Dendritic cell treated with granulocyte-macrophage colony-stimulating factor and Interleukin-4, amounts not matched to agents 40 ng/mL and 50 ng/mL, for 4 days (primary cell): ENCODE results near the gene B9D2.
"Not testable (repeated sequence)": the region's sequence is repeated elsewhere in the genome, so short reads cannot be mapped to it uniquely, and the experiment has no call there.

Experiments used
- H3K27ac Mint-ChIP-seq: one replicate; pipeline ENCODE4 v1.8.0; 2022; ENCODE audit warnings: mild to moderate bottlenecking, mixed read lengths
- H3K27me3 Mint-ChIP-seq: one replicate; pipeline ENCODE4 v1.8.0; 2022; ENCODE audit warnings: mild to moderate bottlenecking, mixed read lengths
- H3K36me3 Mint-ChIP-seq: one replicate; pipeline ENCODE4 v1.8.0; 2022; ENCODE audit warnings: low read depth, mixed read lengths
- H3K4me1 Mint-ChIP-seq: one replicate; pipeline ENCODE4 v1.8.0; 2022; ENCODE audit warnings: low read depth, mixed read lengths
- H3K4me3 Mint-ChIP-seq: one replicate; pipeline ENCODE4 v1.8.0; 2022; ENCODE audit warnings: mild to moderate bottlenecking, moderate library complexity, mixed read lengths
- H3K9me3 Mint-ChIP-seq: one replicate; pipeline ENCODE4 v1.8.0; 2022; ENCODE audit warnings: mixed read lengths
- intact Hi-C: fragments of 100-400 bp; cut with micrococcal nuclease; formaldehyde crosslinking; loops from one replicate; pipeline ENCODE4 v1.15.0; 2022

Gene B9D2

DNA sequence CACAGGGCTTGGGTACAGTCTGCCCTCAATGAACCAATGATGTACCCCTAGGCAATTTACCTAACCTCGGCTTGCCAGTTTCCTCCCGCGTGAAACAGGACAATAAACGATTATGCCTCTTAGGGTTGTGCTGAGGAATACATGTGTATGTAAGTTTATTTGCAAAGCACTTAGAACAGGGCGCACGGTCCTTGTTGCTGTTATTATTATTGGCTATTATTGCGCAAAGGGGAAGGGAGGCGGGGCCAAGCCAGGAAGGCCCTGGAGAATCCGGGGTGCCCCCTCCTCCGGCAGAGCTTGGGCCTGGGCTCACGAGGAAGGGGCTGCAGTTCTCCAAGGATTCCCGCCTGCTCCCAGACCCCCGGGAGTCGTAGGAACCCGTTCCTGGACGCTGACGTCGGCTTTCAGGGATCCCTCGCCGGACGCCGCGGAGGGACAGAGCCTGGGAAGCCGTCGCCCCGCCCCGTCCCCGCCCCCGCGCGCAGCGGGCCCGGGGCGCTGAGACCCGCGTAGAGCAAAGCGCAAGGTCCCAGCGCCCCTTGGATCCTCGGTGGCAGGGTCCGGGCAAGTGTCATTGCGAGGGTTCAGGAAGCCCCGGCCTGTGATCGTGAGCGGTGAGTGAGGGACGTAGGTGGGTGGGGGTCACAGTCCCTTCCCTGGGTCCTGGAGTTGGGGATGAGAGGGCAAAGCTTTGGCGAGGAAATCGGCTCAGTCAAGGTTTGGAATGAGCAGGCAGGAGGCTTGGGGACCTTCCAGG, 12.5 kb upstream of the B9D2 start, which contains the start of gene TMEM91:
TSS of gene TMEM91 (plus strand) at position 293 of the 757 bp plus-strand sequence. CDS start 1,777 bp downstream, outside the sequence.
- H3K4me1 Mint-ChIP-seq = peaks cover 58% of the 10 kb centered on the region
- intact Hi-C loops = no loop called here
- H3K36me3 Mint-ChIP-seq = peaks cover 15% of the 10 kb centered on the region
- H3K9me3 Mint-ChIP-seq = no peaks in the 10 kb centered on the region
- H3K4me3 Mint-ChIP-seq = peak within 1 kb of the TSS; percentile 78
- H3K27me3 Mint-ChIP-seq = no peaks in the 10 kb centered on the region
- H3K27ac Mint-ChIP-seq = peak within 1 kb of the TSS; percentile 74

DNA sequence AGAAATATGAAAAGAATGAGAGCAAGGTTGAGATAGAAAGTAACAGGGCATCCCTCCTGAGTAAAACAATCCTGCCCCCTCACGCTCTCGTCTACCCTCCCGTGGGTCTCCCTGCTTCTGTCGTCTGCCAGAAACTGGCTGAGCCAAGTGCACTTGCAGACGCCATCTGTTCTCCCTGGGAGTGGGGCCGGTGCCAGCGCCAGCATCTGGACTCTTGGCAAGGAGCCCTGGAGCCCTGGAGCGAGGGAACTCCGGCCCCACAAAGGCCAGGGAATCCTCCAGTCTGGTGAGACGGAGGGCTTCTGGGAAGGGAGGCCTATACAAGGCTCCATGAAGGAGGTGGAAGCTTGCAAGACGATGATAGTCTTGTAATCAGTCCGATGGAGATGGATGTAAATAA, 10.0 kb upstream of the B9D2 start:
- H3K27ac Mint-ChIP-seq = peak overlapping the region; percentile 42

DNA sequence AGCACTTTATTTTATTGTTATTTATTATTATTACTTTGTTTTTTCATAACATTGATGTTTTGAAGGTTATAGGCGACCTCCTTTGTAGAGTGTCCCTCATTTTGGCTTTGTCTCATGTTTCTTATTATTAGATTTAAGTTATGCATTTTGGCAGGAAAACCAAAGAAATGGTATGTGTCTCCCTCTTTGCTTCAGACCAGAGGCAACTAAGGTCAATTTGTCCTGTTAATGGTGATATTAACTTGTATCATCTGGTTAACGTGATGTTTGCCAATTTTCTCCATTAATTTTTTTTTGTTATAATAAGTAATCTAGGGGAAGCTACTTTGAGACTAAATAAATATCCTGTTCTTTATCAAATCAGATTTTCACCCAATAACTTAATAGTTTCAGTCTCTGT, 8.6 kb upstream of the B9D2 start:
- no peaks in the 10 kb centered on the region for H3K27me3 Mint-ChIP-seq
- peaks cover 54% of the 10 kb centered on the region for H3K4me1 Mint-ChIP-seq
- H3K27ac Mint-ChIP-seq = peak overlapping the region; percentile 41
- H3K9me3 Mint-ChIP-seq = no peaks in the 10 kb centered on the region
- peaks cover 13% of the 10 kb centered on the region for H3K36me3 Mint-ChIP-seq
- intact Hi-C loops = no loop called here
- H3K4me3 Mint-ChIP-seq = no peak overlapping the region

More for the DNA sequence above, 10.0 kb upstream of the B9D2 start:
- H3K9me3 Mint-ChIP-seq = no peaks in the 10 kb centered on the region
- no peak overlapping the region for H3K4me3 Mint-ChIP-seq
- H3K4me1 Mint-ChIP-seq = peaks cover 55% of the 10 kb centered on the region
- no peaks in the 10 kb centered on the region for H3K27me3 Mint-ChIP-seq
- intact Hi-C loops = no loop called here
- peaks cover 19% of the 10 kb centered on the region for H3K36me3 Mint-ChIP-seq

DNA sequence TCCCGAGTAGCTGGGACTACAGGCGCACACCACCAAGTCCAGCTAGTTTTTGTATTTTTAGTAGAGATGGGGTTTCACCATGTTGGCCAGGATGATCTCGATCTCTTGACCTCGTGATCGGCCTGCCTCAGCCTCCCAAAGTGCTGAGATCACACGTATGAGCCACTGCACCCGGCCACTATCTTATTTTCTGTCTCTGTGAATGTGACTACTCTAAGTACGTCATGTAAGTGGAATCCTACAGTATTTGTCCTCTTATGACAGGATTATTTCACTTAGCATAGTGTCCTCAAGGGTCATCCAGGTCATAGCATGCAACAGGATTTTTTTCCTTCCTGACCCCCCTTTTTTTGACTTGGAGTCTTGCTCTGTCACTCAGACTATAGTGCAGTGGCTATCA, 7.6 kb upstream of the B9D2 start:
- Mint-ChIP-seq H3K27ac (peak overlapping the region; percentile 70), H3K4me3 (no peak overlapping the region), H3K4me1 (peaks cover 54% of the 10 kb centered on the region), H3K36me3 (peaks cover 6% of the 10 kb centered on the region), H3K27me3 (no peaks in the 10 kb centered on the region), H3K9me3 (no peaks in the 10 kb centered on the region)
- intact Hi-C loops = no loop called here

DNA sequence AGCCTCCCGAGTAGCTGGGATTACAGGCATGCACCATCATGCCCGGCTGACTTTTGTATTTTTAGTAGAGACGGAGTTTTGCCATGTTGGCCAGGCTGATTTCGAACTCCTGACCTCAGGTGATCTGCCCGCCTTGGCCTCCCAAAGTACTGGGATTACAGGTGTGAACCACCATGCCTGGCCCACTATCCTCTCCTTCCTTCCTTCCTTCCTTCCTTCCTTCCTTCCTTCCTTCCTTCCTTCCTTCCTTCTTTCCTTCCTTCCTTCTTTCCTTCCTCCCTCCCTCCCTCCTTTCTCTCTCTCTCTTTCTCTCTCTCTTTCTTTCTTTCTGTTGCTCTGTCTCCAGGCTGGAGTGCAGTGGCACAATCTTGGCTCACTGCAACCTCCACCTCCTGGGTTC, 7.2 kb upstream of the B9D2 start:
- peak overlapping the region; percentile 70 for H3K27ac Mint-ChIP-seq
- H3K27me3 Mint-ChIP-seq, intact Hi-C loops, H3K4me3 Mint-ChIP-seq, H3K36me3 Mint-ChIP-seq, H3K9me3 Mint-ChIP-seq: not testable (repeated sequence)
- peaks cover 56% of the 10 kb centered on the region for H3K4me1 Mint-ChIP-seq

DNA sequence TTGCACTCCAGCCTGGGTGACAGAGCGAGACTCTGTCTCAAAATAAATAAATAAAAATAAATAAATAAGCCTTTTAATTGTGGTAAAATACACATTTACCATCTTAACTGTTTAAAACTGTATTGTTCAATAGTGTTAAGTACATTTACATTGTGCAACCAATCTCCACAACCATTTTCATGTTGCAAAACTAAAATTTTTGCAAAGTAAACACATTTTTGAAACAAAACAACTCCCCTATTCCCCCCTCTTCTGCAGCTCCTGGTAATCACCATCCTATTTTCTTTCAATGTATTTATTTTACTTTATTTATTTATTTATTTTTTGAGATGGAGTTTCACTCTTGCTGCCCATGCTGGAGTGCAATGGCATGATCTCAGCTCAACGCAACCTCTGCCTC, 5.8 kb upstream of the B9D2 start:
- Mint-ChIP-seq H3K27me3 (no peaks in the 10 kb centered on the region), H3K4me1 (peaks cover 53% of the 10 kb centered on the region), H3K27ac (no peak overlapping the region), H3K9me3 (no peaks in the 10 kb centered on the region), H3K36me3 (peaks cover 6% of the 10 kb centered on the region), H3K4me3 (no peak overlapping the region)
- intact Hi-C loops = no loop called here

DNA sequence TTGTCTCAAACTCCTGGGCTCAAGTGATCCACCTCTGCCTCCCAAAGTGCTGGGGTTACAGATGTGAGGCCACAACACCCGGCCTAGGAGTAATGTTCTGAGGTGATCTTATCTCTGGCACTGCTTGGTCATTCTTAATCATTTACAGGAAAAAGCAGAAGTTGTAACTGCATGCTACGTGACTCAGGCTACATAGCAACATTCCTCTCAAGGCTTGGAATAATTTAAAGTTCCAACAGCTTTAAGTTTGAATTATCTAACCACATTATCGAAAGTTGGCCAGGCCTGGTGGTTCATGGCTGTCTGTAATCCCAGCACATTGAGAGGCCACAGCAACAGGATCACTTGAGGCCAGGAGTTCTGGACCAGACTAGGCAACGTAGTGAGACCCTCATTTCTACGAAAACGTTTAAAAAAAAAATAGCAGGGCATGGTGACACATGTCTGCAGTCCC, 3.9 kb upstream of the B9D2 start:
- peaks cover 6% of the 10 kb centered on the region for H3K36me3 Mint-ChIP-seq
- H3K27me3 Mint-ChIP-seq = no peaks in the 10 kb centered on the region
- intact Hi-C loops = no loop called here
- peak overlapping the region; percentile 100 for H3K27ac Mint-ChIP-seq
- peak overlapping the region; percentile 2 for H3K4me3 Mint-ChIP-seq
- peaks cover 58% of the 10 kb centered on the region for H3K4me1 Mint-ChIP-seq
- H3K9me3 Mint-ChIP-seq = no peaks in the 10 kb centered on the region

DNA sequence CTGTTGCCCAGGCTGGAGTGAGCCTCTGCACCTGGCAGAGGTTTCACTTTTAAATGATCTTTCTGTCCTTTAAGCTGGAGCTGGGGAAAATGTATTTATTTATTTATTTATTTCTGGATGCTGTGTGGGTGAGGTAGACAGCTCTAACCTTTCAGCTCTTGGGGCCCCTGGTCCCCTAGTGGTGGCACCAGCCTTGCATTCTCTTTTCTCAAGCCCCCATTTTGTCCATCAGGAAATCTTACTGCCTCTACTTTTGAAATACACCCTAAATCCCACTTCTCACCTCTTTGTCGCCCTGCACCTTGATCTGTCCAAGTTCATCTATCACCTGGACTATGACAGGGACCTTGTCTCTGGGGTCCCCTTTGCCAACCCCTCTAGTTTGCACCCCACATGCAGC, 2.1 kb upstream of the B9D2 start:
- H3K27ac Mint-ChIP-seq = peak overlapping the region; percentile 100
- H3K4me3 Mint-ChIP-seq = no peak overlapping the region
- no peaks in the 10 kb centered on the region for H3K9me3 Mint-ChIP-seq
- peaks cover 54% of the 10 kb centered on the region for H3K4me1 Mint-ChIP-seq
- peaks cover 1% of the 10 kb centered on the region for H3K36me3 Mint-ChIP-seq
- H3K27me3 Mint-ChIP-seq = no peaks in the 10 kb centered on the region
- intact Hi-C loops = no loop called here

DNA sequence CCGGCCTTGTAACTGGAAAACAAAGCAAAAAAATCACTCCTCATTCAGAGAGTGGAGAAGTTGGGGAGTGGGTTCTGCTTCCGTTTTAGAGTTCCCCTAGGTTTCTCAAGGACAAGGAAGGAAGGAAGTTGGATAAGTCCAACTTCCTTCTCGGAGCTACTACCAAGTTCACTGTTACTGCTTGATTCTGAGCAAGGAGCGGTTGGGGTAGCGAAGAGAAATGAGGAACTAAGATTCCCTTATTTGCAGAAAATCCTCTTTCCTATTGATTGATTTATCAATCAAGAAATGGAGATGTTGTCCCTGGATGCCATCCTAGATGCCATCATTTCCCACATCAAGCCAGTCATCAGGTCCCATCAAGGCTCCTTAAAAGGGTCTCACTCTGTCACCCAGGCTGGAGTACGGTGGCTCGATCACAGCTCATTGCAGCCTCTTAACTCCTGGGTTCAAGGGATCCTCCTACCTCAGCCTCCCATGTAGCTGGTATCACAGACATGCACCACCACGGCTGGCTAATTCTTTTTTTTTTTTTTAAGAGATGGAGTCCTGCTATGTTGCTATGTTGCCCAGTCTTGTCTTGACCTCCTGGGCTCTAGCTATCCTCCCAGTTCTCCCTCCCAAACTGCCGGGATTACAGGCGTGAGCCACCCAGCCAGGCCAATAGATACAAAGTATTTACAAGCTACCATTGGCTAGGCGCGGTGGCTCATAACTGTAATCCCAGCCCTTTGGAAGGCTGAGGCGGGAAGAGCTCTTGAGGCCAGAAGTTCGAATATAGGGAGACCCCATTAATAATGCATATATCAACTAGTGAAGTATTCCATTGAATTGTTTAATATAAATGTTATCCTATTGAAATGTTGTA, 809 bp upstream of the B9D2 start:
- intact Hi-C loops = loop anchor here (2.0 kb wide), 2 partner anchors 32 to 74 kb away; partner anchors contain the start of genes BCKDHA, DMAC2 and EXOSC5
- Mint-ChIP-seq H3K4me3 (peak overlapping the region; percentile 88), H3K9me3 (no peaks in the 10 kb centered on the region), H3K4me1 (peaks cover 58% of the 10 kb centered on the region), H3K27me3 (no peaks in the 10 kb centered on the region), H3K27ac (peak overlapping the region; percentile 100), H3K36me3 (peaks cover 5% of the 10 kb centered on the region)

DNA sequence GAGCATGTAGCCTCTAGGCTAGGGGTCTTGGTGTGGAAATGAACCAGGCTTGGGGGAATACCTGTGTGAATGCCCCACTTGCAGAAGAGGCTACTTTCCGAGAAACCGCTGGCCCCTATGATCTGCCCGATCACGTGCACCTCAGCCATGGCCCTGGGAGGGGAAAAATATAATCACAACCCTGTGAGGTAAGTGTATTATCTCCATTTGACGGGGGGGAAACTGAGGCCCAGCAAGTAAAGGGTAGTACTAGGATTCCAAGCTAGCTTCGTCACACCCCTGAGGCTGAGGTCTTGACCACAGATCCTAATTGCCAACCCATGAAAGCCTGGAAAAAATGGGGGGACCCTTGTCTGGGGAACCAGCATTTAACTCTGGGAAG, 587 bp downstream of the B9D2 start:
- intact Hi-C loops = no loop called here

DNA sequence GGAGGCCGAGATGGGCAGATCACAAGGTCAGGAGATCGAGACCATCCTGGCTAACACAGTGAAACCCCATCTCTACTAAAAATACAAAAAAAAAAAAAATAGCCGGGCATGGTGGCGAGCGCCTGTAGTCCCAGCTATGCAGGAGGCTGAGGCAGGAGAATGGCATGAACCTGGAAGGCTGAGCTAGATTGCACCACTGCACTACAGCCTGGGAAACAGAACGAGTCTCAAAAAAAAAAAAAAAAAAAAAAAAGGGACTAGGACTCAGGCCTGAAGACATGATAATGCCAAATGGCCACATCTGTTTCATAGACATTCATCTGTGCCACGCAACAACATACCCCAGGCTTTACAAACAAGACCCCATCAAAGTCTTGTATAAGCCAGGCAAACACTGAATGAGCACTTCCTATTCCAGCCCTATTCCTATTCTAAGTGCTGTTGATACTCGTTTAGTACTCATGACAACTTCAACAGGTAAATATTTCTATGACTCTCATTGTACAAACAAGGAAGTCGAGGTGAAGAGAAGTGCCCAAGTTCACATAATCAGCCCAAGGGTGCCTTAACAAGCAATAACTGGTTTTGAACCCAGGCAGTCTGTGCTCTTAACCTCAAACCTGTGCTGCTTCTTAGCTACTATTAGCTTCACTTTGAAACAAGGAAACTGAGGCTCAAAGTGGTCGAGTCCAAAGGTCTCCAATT, 1.7 kb downstream of the B9D2 start:
- no peaks in the 10 kb centered on the region for H3K27me3 Mint-ChIP-seq
- no peaks in the 10 kb centered on the region for H3K9me3 Mint-ChIP-seq
- peaks cover 50% of the 10 kb centered on the region for H3K4me1 Mint-ChIP-seq
- H3K27ac Mint-ChIP-seq = peak overlapping the region; percentile 100
- intact Hi-C loops = no loop called here
- H3K4me3 Mint-ChIP-seq = peak overlapping the region; percentile 88
- peaks cover 7% of the 10 kb centered on the region for H3K36me3 Mint-ChIP-seq

More for the DNA sequence above, 587 bp downstream of the B9D2 start:
- Mint-ChIP-seq H3K36me3 (peaks cover 7% of the 10 kb centered on the region), H3K9me3 (no peaks in the 10 kb centered on the region), H3K27ac (peak overlapping the region; percentile 100), H3K4me3 (peak overlapping the region; percentile 88), H3K27me3 (no peaks in the 10 kb centered on the region), H3K4me1 (peaks cover 49% of the 10 kb centered on the region)

DNA sequence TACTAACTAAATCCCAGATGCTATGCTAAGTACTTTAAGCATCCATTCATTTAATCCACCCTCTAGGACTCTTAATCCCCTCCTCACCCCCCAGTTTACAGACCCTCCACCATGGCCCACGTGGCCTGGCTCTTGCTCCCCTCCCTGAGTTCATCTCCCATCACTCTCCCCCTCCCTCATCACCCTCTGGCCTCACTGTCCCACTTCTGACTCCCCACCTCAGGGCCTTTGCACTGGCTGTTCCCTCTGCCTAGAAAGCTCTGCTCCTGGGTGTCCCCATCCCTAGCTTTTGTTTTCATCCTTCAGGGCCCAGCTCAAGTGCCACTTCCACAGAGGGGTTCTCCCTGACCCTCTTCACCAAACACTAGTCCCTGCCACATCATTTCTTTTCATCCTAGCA, 4.2 kb downstream of the B9D2 start:
- intact Hi-C loops = loop anchor here (10.0 kb wide), 1 partner anchor 65 kb away; the partner anchor contains the start of gene B3GNT8
- peak overlapping the region; percentile 18 for H3K27ac Mint-ChIP-seq
- H3K9me3 Mint-ChIP-seq = no peaks in the 10 kb centered on the region
- peaks cover 21% of the 10 kb centered on the region for H3K36me3 Mint-ChIP-seq
- no peak overlapping the region for H3K4me3 Mint-ChIP-seq
- no peaks in the 10 kb centered on the region for H3K27me3 Mint-ChIP-seq
- peaks cover 61% of the 10 kb centered on the region for H3K4me1 Mint-ChIP-seq

DNA sequence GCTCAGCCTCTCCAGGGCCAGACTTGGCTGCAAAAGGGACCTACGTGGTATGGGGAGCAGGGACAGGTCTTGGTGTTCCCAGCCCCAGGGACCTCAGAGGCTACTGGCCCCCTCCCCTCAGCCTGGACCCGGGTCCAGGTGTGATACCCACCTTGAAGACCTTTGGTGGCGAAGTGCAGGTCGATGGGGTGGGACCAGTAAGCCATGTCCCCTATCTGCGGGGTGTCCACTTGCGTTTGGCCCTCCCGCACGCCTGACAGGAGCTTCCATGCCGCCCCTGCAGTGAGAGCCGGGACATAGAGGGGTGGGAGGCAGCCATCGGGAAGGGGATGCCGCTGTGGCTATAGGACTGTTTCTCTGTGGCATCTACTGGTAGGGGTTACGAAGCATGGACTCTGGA, 6.2 kb downstream of the B9D2 start:
- peak overlapping the region; percentile 86 for H3K27ac Mint-ChIP-seq
- no peaks in the 10 kb centered on the region for H3K27me3 Mint-ChIP-seq
- H3K36me3 Mint-ChIP-seq = peaks cover 35% of the 10 kb centered on the region
- intact Hi-C loops = loop anchor here (10.0 kb wide), 1 partner anchor 67 kb away; the partner anchor contains the start of gene B3GNT8
- no peak overlapping the region for H3K4me3 Mint-ChIP-seq
- H3K4me1 Mint-ChIP-seq = peaks cover 54% of the 10 kb centered on the region
- H3K9me3 Mint-ChIP-seq = no peaks in the 10 kb centered on the region
